HEK293T (cell line): Measurements from ENCODE around the gene AMOT.

Experiments
- HDGF ChIP-seq: fragments of 450-650 bp; IDR thresholded peaks from 2 replicates; pipeline ENCODE4 v1.6.1; 2017; ENCODE audit warnings: antibody characterized with exemption, borderline replicate concordance
- ZNF384 ChIP-seq: fragments of 450-650 bp; IDR thresholded peaks from 2 replicates; pipeline ENCODE4 v1.6.1; 2016

GRCh38 chrX:112863850-112864249 is 23.2 kb upstream of the AMOT start:
- TF ChIP-seq HDGF, result no peak
- TF ChIP-seq ZNF384, result no peak
